ENCODE data around the gene ADAMTS13.

Gene ADAMTS13

DNA sequence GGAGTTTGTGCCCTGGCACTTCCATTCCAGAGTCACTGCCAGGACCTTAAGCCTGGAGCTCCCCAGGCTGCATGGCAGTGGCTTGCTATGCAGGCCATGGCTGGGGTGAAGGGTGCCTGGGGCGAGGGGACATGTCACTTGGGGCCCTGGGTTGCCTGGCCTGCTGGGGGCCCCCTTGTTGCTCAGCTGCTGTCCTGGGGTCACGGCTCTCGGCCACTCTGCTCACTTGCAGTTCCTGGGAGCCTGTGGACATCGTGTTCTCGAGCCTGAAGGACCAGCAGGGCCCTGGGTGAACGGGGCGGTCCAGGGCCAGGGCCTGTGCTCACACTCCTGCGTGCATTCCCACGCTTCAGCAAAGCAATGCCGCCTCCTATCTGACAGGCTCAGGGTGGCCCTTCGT is 71.3 kb downstream of the ADAMTS13 start:
- no peak for DNase-seq

GRCh38 chr9:133493845-133494540 is 71.8 kb downstream of the ADAMTS13 start:
- no peak for DNase-seq

DNA sequence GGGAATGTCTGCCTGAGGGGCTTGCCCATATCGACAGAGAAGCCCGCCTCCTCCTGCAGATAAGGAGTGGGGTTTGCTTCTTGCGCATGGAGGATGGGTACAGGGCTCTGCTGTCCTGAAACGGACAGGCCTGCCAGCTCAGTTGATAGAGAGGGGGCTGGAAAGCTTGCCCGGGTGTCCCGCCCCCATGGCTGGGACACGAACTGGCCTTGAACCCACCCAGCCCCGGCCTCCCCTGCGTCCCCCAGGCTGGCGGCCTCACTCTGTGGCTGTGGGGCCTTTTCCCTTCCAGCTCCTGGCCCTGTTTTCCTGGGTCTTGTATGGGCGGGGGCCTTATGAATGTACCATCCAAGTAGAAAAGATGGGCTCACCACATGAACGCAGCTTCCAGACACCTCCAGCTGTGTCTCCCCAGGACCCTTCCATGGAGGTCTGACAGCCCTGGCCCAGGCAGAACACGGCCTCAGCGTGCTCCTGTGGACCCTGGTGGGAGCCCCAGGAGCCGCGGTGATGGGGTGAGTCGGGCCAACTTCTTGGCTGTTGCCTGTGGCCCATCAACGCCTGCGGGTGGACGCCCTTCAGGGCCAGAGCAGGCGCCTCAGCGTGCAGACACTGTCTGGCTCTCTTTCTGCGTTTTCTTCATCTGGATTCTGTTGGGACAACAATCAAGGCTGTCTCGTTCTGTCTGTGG is 72.6 kb downstream of the ADAMTS13 start:
- DNase-seq: no peak

- DNase-seq: no peak
These were observed 73.4 kb downstream of the ADAMTS13 start for GRCh38 chr9:133495327-133496293.

DNA sequence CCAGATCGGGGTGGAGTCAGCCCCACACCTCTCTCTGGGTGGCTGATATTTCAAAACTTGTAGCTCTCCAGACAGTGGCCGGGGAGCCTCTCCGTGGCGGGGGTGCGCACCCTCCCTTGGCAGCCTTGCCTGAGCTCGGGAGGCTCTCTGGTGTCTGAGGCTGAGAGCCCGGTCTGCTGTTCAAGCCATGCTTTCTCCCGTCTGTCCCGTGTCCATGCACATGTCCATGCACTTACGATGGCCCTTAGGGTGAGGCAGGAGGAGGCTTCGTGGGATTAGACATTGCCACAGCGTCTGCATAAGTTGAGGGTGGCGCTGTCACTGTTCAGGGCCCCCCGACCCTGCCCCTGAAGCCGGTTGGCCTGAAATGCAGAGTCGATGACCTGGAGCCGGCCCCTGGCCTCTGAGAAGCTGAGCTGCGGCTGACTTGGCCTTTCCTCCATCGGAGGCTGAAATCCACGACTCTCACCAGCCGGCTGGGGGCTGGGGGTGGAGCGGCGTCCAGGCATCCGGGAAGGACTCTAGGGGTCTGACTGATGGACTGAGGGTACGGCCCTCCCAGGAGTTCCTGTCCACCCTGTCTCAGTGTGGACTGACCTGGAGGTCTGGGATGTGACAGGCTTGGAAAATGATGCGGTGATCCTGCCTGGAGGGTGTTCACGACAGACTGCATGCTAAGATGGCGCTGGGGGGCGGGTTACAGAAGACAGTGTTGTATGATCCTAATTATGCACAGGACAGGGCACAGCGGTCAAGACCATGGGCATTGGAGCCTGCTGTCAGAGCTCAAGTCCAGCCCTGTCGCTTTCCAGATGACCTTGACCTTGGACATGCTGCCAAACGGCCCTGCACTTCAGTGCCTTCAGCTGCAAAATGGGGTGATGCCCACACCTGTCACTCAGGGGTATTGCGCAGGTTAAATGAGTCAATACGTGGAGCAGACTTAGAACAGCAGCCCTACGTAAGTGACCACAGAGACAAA is 75.0 kb downstream of the ADAMTS13 start:
- DNase-seq: no peak

DNA sequence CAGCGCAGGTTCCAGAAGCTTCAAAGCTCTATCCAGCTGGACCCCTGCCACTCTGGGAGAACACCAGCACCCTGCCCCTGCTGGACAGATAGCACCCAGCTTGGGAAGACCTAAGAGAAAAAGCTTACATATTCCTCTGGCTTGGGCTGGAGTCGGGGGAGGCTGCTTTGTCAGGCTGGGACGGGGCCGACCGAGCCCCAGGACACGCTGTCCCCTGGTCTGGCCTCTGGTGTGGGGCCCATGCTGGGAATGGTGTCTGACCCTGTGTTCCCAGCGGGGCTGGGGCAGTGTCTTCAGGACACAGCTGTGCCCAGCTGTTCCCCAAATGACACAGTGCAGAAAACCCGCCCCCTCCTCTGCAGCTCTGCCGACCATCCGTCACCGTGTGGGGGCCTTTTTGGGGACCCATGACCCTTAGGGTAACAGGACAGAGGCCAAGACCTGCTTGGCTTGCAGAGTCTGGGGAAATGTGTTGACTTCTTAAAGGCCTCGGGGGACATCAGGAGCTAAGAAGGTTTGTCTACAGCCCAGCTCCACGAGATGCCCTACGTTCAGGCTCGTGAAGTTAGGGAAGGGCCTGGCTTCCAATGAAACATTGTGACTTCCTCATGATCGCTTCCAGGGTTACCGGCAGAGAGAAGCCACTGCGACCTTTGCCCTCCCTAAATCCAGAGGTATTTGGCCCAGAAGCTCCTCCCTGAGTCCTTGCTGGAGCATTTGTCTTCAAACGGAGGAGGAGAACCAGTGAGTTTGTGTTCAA is 77.1 kb downstream of the ADAMTS13 start:
- DNase-seq: no peak

DNA sequence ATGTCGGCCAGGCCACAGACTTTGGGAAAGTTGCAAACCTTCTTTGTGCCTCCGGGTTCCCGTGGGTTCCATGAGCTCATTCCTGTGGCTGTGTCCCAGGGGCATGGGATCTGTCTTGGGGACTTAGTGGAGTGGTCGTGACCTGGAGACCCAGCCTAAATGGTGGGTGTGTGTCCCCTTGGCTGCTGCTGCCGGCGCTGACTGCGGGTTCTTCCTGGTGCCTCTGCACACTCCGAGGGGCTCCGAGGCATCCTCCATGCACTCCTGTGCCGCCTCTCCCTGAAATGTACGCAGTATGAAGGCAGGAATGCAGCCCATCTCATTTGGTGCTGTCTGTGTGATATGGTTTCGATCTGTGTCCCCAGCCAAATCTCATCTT is 77.7 kb downstream of the ADAMTS13 start:
- no peak for DNase-seq

DNA sequence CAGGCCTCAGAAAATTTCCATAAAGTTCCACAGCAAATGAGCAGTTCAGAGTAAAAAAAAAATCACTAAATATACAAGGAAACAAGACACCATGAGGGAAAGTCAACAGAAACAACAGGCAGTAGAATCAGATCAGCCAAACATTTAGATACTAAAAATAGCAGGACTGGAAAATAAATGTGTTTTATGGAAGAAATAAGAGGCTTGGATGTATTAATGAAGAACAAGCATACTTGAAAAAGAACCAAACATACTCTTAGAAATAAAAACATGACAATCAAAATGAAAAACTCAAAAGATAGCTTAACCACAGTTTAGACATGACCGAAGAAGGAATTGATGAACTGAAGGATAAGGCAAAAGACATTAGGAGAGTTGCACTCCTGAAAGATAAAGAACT is 79.9 kb downstream of the ADAMTS13 start:
- DNase-seq: no peak

DNA sequence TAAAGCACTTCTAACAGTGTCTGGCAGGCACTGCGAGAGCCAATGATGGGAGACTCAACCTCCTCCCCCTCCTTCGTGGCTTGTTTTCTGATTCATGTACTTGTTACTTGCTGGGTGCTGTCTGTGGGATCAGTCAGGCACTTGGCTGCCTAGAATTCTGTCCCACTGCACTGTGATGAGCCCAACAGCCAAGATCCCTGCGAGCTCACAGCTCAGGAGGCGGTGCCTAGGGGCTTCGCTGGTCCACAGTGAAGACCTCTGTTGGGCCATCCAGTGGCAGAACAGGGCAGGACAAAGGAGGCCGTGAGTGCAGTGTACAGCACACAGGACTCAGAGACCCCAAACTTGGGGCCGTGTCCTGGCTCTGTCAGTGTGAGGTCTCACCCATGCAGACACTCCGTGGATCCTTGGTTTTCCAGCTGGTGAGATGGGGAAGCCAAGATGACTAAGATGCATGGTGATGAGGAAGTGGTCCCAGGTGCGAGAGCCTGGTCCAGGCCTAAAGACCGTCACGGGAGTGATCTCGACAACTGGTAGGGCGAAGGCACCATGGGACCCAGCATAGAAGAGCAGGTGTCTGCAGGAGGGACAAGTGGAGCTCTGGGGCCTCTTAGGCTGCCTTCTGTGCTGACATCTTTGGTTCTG is 83.1 kb downstream of the ADAMTS13 start:
- no peak for DNase-seq

GRCh38 chr9:133505901-133506652 is 83.9 kb downstream of the ADAMTS13 start:
- no peak for DNase-seq

DNA sequence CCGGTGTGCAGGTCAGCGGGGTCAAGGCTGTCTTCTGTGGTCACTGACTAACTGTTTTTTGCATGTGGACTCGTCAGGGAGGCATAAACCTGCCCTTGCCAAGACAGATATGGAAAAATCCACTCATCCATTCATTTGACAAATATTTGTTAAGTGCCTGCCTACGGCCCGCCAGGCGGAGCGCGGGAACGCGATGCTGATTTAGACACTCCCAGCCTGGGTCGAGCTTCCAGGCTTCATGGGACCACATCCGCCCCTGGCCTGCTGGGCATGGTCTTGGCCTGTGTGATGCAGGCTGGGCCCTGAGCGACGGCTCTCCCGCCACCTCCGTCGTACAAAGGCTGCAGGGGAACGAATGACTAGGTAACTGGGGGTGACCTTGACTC is 84.5 kb downstream of the ADAMTS13 start:
- no peak for DNase-seq

- no peak for DNase-seq
These were observed 85.2 kb downstream of the ADAMTS13 start for GRCh38 chr9:133507246-133507965.

DNA sequence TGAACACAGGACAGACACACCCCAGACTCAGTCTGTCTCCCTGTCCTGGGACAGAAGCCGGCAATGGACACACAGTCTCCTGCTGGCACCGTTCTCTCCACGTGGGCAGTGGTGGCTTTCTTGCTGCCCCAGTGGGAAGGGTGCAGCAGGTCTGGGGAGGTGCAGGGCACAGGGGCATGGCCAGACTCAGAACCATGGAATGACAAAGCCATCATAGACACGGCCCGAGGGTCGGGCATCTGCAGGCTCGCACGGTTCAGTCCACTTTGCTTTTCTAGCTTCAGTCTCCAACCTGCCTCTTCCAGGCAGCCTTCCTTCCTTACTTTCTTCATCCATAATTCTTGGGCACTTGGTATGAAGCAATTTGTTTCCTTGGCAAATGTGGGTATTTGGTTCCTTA is 85.9 kb downstream of the ADAMTS13 start:
- DNase-seq: no peak

Measured in NK-92 treated with Interleukin-12 subunit alpha and Interleukin-12 subunit beta, amount 100 ng/mL, for 24 hours (cell line).